ENCODE data around the gene AFAP1L1.

Gene AFAP1L1

DNA sequence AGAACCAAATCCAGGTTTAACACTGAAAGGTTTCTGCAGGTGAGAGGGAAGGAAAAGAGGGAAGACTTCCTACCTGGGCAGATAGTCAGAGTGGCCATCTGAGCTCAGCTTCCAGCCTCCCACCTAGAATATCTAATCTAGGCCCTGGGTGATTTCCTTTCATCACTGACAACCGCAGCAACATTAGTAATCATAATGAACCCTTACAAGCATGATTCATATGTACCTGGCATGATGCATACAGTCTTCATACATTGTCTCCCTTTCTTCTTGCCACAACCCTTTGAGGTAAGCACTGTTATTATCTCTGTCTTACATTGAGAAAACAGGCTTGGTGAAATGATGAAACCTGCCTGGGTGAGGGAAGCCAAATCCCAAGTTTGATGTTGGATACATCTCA lies 13.5 kb downstream of the AFAP1L1 start:
- no peak for DNase-seq (ENCODE audit: low read depth)

- DNase-seq (ENCODE audit: low read depth): no peak
These were observed 16.8 kb downstream of the AFAP1L1 start for GRCh38 chr5:149288436-149288835.

GRCh38 chr5:149289301-149289700 lies 17.6 kb downstream of the AFAP1L1 start:
- no peak for DNase-seq (ENCODE audit: low read depth)

DNA sequence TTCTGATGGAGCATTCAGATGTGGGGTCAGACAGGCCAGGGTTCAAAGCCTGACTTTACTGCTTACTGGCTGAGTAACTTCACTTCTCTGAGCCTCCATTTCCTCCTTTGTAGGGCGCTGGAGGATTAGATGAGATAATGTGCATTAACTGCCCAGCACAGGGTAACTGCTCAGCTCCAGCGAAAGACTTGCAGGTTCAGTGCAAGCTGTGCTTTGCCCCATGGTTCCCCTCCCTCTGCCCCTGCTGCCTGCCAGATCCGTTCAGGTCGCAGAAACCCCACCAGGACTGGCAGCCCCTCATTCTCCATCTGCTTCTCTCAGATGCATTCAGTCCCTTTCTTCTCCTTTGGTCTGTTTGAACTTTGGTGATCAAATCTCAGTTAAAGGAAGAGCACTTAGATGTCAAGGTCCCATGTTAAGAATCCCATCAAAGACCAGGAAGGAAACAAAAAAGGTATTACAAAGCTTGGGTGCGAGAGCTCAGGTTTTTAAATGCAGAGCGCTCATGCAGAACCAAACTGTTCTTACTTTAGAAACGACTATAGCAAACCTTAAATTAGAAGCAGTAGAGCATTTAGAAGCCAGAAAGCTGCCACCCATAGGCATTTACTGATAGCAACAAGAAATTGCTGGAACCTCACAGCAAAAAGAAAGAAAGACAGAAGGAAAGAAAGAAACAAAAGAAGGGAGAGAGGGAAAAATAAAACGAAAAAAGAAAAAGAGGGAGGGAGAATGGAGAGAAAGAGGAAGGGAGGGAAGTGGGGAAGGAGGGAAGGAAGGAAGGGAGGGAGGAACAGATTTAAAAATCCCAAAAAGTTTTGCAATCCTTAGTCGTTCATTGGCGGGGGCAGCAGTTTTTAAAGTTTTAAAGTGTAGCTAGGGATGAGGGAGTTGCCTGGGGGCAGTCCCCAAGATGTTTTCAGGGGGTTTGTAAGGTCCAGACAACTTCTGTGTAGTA lies 23.5 kb downstream of the AFAP1L1 start:
- no peak for DNase-seq (ENCODE audit: low read depth)

- no peak for DNase-seq (ENCODE audit: low read depth)
These were observed 25.8 kb downstream of the AFAP1L1 start for GRCh38 chr5:149297340-149298025.

- DNase-seq (ENCODE audit: low read depth): no peak
These were observed 26.5 kb downstream of the AFAP1L1 start for GRCh38 chr5:149298163-149298562.

DNA sequence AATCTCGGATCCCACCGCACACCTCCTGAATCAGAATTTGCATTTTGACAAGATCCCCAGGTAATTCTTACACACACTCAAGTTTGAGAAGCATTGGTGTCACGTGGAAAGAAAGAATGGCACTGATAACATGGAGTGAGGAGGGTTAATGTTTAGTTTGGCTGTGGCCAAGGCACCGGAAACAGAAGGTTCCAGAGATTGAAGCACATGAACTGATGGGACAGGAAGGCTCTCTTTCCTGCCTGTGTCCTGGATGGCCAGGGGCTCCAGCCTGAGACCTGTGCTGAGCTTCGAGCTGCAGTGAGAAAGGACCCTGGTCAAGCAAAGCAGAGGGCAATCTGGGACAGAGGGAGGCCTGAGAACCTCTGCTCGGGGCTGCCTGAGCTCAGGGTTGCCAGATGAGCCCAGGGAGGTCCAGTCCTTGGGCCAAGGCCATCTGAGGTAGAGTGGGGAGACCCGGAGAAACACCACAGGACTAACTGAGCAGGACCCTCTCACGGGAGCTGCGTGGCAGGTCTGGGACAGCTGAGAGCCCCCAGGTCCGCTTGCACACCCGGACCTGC lies 27.3 kb downstream of the AFAP1L1 start:
- DNase-seq (ENCODE audit: low read depth): no peak

DNA sequence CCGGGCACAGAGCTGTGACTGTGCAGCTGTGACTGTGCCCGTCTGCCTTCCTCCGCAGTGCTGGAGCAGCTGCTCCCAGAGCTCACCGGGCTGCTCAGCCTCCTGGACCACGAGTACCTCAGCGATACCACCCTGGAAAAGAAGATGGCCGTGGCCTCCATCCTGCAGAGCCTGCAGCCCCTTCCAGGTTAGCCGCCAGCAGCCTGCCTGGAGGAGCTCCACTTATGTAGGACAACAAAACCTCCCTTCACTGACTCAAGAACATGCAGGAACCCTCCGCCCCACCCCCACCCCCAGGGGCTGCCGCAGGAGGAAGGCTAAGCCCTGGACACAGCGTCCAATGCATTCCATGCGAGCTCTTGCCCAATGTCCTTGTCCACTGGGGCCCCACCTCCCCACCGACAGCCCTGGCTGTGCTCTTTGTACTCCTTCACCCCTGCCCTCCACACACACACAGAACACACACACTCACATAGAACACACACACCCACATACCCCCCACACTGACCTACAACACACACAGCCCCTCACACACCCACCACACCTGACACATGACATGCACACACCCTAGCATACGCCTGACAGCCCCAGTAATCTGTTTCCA lies 27.9 kb downstream of the AFAP1L1 start:
- no peak for DNase-seq (ENCODE audit: low read depth)

- DNase-seq (ENCODE audit: low read depth): no peak
These were observed 28.8 kb downstream of the AFAP1L1 start for GRCh38 chr5:149300441-149300840.

DNA sequence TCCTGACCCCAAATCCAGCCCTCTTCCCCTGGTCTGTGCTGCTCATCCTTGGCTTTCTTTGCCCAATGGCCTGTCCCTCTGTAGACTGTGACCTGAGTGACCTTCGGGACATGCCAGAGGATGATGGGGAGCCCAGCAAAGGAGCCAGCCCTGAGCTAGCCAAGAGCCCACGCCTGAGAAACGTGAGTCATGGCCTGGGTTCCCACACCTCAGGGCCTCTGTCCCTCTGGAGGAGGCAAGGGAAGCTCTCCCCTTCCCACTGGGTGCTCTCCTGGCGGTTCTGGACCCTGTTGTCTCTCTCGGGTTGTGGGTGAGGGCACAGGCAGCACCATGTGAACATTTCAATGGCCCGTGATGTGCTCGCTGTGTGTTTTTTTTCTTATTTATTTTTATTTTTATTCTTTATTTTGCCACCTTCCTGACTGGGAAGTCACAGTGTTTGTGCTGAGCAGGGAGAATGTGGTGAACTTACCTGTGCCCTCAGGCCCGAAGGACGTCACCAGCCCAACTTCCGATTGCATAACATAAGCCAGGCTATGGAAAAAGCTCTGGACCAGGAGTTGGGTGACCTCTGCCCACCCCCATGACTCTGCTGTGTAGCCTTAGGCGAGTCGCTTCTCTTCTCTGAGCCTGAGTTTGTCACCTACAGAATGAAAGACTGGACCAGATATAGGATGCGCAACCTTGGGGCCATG lies 29.5 kb downstream of the AFAP1L1 start:
- no peak for DNase-seq (ENCODE audit: low read depth)

GRCh38 chr5:149301744-149302380 lies 30.2 kb downstream of the AFAP1L1 start:
- no peak for DNase-seq (ENCODE audit: low read depth)

DNA sequence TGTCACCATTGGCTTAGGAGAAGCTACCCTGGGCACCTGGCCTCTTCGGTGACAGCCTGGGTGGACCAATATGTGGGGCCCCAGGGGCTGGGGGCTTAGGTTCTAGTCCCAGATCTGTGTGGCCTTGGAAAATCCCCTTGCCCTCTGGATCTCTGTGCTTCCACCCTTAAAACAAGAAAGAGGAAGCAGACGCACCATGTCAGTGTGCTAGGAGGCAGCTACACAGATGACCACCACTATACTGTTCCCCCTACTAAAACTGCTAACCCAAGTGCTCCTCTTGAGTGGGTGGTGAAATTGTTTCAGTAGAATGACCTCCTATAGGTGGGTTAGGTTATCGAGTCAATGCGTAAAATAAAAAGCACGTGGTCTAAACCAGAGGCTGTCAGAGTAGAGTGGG lies 31.0 kb downstream of the AFAP1L1 start:
- no peak for DNase-seq (ENCODE audit: low read depth)

- DNase-seq (ENCODE audit: low read depth): no peak
These were observed 31.6 kb downstream of the AFAP1L1 start for GRCh38 chr5:149303210-149303609.

GRCh38 chr5:149304195-149305078 lies 32.8 kb downstream of the AFAP1L1 start:
- DNase-seq (ENCODE audit: low read depth): no peak

DNA sequence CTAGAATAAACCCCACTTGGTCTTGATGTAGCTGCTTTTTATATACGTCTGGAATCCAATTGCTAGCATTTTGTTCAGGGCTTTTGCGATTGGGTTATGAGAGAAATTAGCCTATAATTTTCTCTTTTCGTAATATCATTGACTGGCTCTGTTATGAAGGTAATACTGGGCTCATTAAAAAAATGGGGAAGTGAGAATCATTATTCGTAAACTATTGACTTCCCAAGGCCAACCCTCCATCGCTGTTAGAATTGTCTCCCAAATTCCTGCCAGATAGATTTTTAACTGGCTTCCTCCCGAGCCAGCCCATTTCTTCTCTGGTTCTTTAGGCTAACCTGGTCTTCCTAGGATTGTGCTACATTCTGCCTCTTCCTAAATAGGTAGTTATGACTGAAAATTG lies 37.7 kb downstream of the AFAP1L1 start:
- no peak for DNase-seq (ENCODE audit: low read depth)

DNA sequence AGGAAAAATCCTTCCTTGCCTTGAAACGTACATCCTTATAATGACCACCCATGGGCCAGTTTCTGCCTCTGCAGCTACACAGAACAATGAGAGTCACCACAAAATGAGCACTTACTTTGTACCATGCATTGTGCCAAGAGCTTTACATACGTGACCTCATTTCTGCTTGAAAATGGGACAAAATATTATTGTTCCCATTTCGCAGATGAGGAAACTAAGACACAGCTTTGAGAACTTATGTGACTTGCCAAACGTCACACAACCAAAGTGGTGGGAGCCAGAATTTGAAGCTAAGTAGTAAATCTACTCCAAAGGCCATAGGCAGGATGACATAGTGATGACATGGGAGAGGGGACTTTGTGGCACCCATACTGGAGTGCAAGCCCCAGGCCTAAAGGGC lies 38.8 kb downstream of the AFAP1L1 start:
- DNase-seq (ENCODE audit: low read depth): no peak

GRCh38 chr5:149310947-149311658 lies 39.4 kb downstream of the AFAP1L1 start:
- no peak for DNase-seq (ENCODE audit: low read depth)

DNA sequence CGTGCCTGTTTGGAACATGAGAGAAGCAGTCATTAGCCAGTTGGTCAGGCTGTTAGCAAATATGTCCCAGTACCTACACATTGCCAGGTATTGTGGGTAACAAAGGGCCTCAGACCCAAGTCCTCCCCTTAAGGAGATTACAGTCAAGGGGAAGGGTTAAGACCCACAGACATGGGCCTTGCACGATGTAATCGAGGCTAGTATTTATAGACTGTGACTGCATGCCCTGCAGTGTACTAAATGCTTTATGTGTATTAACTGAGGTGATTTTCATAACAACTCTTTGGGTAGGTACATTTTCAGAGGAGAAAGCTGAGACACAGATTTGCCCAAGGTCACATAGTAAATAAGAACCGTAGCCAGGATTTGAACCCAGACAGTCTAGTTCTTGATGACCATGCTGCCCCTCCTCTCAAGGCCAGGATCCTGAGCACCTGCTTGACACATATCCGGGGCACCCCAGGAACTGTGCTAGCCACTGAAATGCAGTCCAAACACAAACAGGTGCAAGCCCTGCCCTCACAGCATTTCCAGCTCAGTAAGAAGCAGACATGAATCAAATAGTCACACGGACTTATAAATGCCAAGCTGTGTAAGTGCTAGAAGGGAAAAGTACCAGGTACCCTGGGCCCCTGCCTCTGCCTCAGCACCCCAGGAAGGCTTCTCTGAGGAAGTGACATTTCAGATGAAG lies 41.6 kb downstream of the AFAP1L1 start:
- DNase-seq (ENCODE audit: low read depth): no peak

DNA sequence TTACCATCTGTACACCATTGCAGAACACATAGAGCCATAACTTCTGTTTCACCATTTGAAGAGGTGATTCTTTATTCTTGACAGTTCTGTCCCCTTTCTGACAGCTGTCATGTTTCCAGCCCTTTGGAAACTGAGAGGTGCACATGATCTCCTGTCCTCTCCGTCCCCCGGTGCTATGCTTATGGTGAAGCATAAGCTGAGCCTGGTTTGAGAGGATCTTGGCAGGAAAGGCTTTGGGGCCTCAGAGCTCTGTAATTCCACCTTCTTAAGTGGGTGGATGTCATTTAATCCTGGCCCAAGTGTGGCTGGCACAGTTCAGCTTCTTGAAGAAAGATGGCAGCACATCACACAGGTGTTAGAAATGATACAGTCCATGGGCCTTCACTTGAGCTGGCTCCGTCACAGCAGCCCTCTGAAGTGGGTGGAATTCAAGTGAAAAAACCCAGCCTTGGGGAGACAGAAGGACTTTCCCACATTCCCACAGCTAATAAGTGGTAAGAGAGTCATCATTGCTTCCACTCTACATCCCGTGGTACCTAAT lies 43.0 kb downstream of the AFAP1L1 start:
- DNase-seq (ENCODE audit: low read depth): no peak

All from stimulated activated CD8-positive, alpha-beta memory T cell treated with anti-CD3 and anti-CD28 coated beads, Interleukin-12 subunit alpha, Interleukin-12 subunit beta, amount 100 ng/mL, for 4 hours (primary cell).